KOPT-K1 (cell line): ENCODE measurements around the gene MAMSTR.

Experiments
- H3K27ac ChIP-seq: fragments of 200-600 bp; sonication (generic); 2 replicates; pipeline ENCODE4 v1.5.1; 2016; ENCODE audit warnings: antibody characterized with exemption, mild to moderate bottlenecking, low read depth, low read length; ENCODE audit not compliant: poor library complexity, severe bottlenecking
- H3K36me3 ChIP-seq: fragments of 200-600 bp; sonication (generic); 2 replicates; pipeline ENCODE4 v1.5.1; 2017; ENCODE audit warnings: antibody characterized with exemption, mild to moderate bottlenecking, low read length, moderate library complexity; ENCODE audit not compliant: insufficient read depth
- H3K9me3 ChIP-seq: fragments of 200-600 bp; sonication (generic); 2 replicates; pipeline ENCODE4 v1.5.1; 2017; ENCODE audit warnings: antibody characterized with exemption, low read length, mild to moderate bottlenecking; ENCODE audit not compliant: insufficient read depth, poor library complexity, severe bottlenecking

Gene MAMSTR

GRCh38 chr19:48673436-48674100 lies 46.0 kb downstream of the MAMSTR start:
- Histone ChIP-seq H3K27ac (no peak overlapping the region), H3K9me3 (no peaks in the 10 kb centered on the region), H3K36me3 (no peaks in the 10 kb centered on the region)

DNA sequence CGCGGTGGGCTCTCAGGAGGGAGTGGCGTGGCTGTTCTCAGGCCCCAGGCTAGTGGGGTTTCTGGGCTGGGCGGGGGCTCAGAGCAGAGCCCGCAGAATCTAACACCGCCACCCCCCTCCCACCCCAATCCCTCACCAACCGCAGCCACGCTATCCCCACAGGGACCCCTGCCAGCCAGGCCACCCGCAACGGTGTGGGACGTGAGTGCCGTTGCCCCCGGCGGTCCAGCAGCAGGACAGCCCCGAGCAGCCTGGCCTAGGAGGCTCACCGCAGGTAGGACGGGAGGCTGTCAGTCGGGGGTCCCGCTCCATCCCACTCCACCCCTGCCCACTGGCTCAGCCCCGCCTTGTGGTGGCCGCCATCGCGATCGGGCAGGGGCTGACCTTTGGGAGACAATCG lies 46.5 kb downstream of the MAMSTR start, which contains the start of gene NTN5:
TSS of gene NTN5 (minus strand) at position 24 of the 400 bp plus-strand sequence. CDS start 2,031 bp downstream, outside the sequence.
- Histone ChIP-seq H3K9me3 (no peaks in the 10 kb centered on the region), H3K27ac (no peak within 1 kb of the TSS), H3K36me3 (no peaks in the 10 kb centered on the region)

GRCh38 chr19:48671446-48671995 lies 48.0 kb downstream of the MAMSTR start:
- no peak overlapping the region for H3K27ac ChIP-seq
- H3K36me3 ChIP-seq = no peaks in the 10 kb centered on the region
- no peaks in the 10 kb centered on the region for H3K9me3 ChIP-seq

DNA sequence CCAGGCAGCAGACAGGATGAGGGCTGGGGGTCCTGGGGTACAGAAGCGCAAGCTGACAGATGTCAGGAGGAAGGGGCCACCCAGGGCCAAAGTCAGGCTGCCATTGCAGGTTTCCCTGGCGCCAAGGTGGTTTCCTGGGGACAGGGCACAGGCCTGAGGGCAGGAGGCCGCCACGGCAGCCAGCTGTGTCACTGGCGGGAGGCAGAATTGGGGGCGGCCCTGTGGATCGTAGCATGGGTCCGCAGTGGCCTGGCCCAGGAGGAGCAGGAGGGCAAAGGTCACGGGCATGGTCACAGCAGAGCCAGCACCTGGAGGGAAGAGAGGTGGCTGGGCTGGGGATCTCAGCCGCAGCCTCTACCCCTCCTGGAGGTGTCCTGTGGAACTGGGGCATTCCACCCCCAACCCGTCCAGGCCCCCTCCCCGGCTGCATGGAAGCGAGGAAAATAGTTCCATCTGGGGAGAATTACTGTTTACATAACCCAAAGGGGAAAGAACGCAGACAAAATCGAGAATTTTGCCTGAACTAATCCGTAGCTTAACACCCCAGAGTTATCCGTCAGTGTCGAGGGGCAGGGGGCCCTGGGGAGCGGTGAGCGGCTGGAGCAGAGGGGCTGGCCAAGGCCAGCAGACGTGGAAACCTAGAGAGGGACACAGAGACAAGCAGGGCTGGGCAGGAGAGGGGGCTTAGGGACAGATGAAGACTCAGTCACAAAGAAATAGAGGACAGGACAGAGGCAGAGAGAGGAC lies 48.7 kb downstream of the MAMSTR start:
- Histone ChIP-seq H3K36me3 (no peaks in the 10 kb centered on the region), H3K9me3 (no peaks in the 10 kb centered on the region), H3K27ac (no peak overlapping the region)

- H3K27ac ChIP-seq = no peak overlapping the region
- H3K36me3 ChIP-seq = no peaks in the 10 kb centered on the region
- no peaks in the 10 kb centered on the region for H3K9me3 ChIP-seq
These were observed 49.4 kb downstream of the MAMSTR start for GRCh38 chr19:48669903-48670668.

DNA sequence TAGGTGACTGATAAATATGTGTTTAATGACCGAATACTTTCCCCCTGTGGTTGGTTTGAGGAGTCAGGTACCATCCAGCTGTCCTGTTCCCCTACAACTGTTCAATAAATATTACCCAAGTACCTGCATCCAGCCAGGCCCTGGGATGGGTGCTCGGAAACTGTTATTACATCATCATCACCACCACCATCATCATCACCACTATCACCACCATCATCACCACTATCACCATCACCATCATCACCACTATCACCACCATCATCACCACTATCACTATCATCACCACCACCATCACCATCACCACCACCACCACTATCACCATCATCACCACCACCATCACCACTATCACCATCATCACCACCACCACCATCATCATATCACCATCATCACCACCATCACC lies 50.8 kb downstream of the MAMSTR start:
- Histone ChIP-seq H3K36me3 (no peaks in the 10 kb centered on the region), H3K27ac (no peak overlapping the region), H3K9me3 (no peaks in the 10 kb centered on the region)

DNA sequence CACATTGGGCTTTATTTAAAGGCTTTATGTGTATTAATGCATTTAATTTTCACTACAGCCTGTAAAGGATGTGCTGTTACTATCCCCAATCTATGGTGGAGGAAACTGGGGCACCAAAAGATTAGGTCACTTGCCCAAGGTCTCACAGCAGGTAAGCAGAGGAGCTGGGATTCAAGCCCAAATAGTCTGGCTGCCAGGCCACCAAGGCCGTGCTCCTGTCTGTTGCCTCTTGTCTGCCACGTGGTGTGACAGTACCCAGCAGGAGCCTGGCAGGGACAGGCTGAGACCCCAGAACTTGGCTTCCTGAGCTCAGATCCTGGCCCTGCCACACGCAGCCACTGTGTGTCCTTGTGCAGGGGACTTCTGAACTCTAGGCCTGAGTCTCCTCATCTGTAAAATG lies 51.2 kb downstream of the MAMSTR start:
- no peak overlapping the region for H3K27ac ChIP-seq
- no peaks in the 10 kb centered on the region for H3K9me3 ChIP-seq
- no peaks in the 10 kb centered on the region for H3K36me3 ChIP-seq

- Histone ChIP-seq H3K9me3 (no peaks in the 10 kb centered on the region), H3K27ac (no peak overlapping the region), H3K36me3 (no peaks in the 10 kb centered on the region)
These were observed 53.7 kb downstream of the MAMSTR start for GRCh38 chr19:48665786-48666185.

DNA sequence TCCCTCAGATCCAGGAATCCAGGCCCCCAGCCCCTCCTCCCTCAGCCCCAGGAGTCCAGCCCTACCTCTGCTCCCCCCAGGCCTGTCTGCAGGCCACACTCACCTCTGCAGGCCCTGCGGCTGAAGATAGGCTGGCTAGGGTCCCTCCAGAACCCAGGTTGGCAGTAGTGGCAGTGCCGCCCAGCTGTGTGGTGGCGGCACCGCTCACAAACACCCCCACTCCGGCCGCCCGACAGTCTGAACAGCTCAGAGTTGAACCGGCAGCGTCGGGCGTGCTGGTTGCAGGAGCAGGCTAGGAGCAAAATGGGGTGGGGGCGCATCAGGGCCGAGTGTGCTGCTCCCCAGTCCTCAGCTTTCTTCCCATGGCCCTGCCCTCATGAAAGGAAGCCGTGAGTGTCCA lies 55.0 kb downstream of the MAMSTR start:
- no peaks in the 10 kb centered on the region for H3K9me3 ChIP-seq
- no peak overlapping the region for H3K27ac ChIP-seq
- H3K36me3 ChIP-seq = no peaks in the 10 kb centered on the region

- Histone ChIP-seq H3K27ac (no peak overlapping the region), H3K9me3 (no peaks in the 10 kb centered on the region), H3K36me3 (no peaks in the 10 kb centered on the region)
These were observed 55.9 kb downstream of the MAMSTR start for GRCh38 chr19:48663667-48664066.
